ENCODE data around the gene AGPAT2. TPM values are rescaled to one million over a fixed set of nuclear protein-coding genes. Genes with fewer than 3 reads are reported as not detected.

The AGPAT2 gene
- total RNA-seq, 1 donor from 2014 or later = 72.9 TPM

GRCh38 chr9:136718345-136719194 lies 31.3 kb upstream of the AGPAT2 start:
- peaks cover 2% of the 10 kb centered on the region for H3K27me3 ChIP-seq (ENCODE audit: control insufficient read depth, insufficient read depth, low read length)
- H3K4me3 ChIP-seq (ENCODE audit: low read depth, low read length) = no peak overlapping the region
- no peak for DNase-seq (ENCODE audit: low read depth)
- TF ChIP-seq CTCF (IDR thresholded peaks at IDR 0.05; ENCODE audit: insufficient read depth, low read length, poor library complexity, severe bottlenecking) = no peak
- no peaks in the 10 kb centered on the region for H3K36me3 ChIP-seq (ENCODE audit: control insufficient read depth, insufficient read depth, low read length)

GRCh38 chr9:136717399-136717798 lies 30.1 kb upstream of the AGPAT2 start:
- peaks cover 10% of the 10 kb centered on the region for H3K27me3 ChIP-seq (ENCODE audit: control insufficient read depth, insufficient read depth, low read length)
- no peak for TF ChIP-seq CTCF (IDR thresholded peaks at IDR 0.05; ENCODE audit: insufficient read depth, low read length, poor library complexity, severe bottlenecking)

GRCh38 chr9:136714893-136715274 lies 27.6 kb upstream of the AGPAT2 start:
- no peak for TF ChIP-seq CTCF (IDR thresholded peaks at IDR 0.05; ENCODE audit: insufficient read depth, low read length, poor library complexity, severe bottlenecking)
- no peak for DNase-seq (ENCODE audit: low read depth)
- Histone ChIP-seq H3K36me3 (ENCODE audit: control insufficient read depth, insufficient read depth, low read length) (no peaks in the 10 kb centered on the region), H3K4me3 (ENCODE audit: low read depth, low read length) (no peak overlapping the region), H3K27me3 (ENCODE audit: control insufficient read depth, insufficient read depth, low read length) (peaks cover 15% of the 10 kb centered on the region)

More at GRCh38 chr9:136717399-136717798, 30.1 kb upstream of the AGPAT2 start:
- Histone ChIP-seq H3K4me3 (ENCODE audit: low read depth, low read length) (no peak overlapping the region), H3K36me3 (ENCODE audit: control insufficient read depth, insufficient read depth, low read length) (no peaks in the 10 kb centered on the region)
- DNase-seq (ENCODE audit: low read depth) = no peak

- no peak for DNase-seq (ENCODE audit: low read depth)
- no peak overlapping the region for H3K4me3 ChIP-seq (ENCODE audit: low read depth, low read length)
- no peak for TF ChIP-seq CTCF (IDR thresholded peaks at IDR 0.05; ENCODE audit: insufficient read depth, low read length, poor library complexity, severe bottlenecking)
- peaks cover 15% of the 10 kb centered on the region for H3K27me3 ChIP-seq (ENCODE audit: control insufficient read depth, insufficient read depth, low read length)
- no peaks in the 10 kb centered on the region for H3K36me3 ChIP-seq (ENCODE audit: control insufficient read depth, insufficient read depth, low read length)
These were observed 27.0 kb upstream of the AGPAT2 start for GRCh38 chr9:136714096-136714892.

- no peak for DNase-seq (ENCODE audit: low read depth)
- Histone ChIP-seq H3K27me3 (ENCODE audit: control insufficient read depth, insufficient read depth, low read length) (peaks cover 15% of the 10 kb centered on the region), H3K36me3 (ENCODE audit: control insufficient read depth, insufficient read depth, low read length) (no peaks in the 10 kb centered on the region), H3K4me3 (ENCODE audit: low read depth, low read length) (peak overlapping the region; percentile 55)
- TF ChIP-seq CTCF (IDR thresholded peaks at IDR 0.05; ENCODE audit: insufficient read depth, low read length, poor library complexity, severe bottlenecking) = no peak
These were observed 26.3 kb upstream of the AGPAT2 start for GRCh38 chr9:136713550-136713949.
